Suppressor macrophage treated with lipopolysaccharide for 4 hours (primary cell): ENCODE data around the gene RNU5B-1.

Experiments
- DNase-seq: peaks from one replicate; pipeline ENCODE4 v3.0.0-alpha.2; 2020

The RNU5B-1 gene

GRCh38 chr15:65304381-65305149 is at the start of gene RNU5B-1:
TSS of gene RNU5B-1 (plus strand) at chr15:65304677.
- DNase-seq = peak; percentile 94

GRCh38 chr15:65254758-65255157 is 49.7 kb upstream of the RNU5B-1 start:
- DNase-seq = no peak

DNA sequence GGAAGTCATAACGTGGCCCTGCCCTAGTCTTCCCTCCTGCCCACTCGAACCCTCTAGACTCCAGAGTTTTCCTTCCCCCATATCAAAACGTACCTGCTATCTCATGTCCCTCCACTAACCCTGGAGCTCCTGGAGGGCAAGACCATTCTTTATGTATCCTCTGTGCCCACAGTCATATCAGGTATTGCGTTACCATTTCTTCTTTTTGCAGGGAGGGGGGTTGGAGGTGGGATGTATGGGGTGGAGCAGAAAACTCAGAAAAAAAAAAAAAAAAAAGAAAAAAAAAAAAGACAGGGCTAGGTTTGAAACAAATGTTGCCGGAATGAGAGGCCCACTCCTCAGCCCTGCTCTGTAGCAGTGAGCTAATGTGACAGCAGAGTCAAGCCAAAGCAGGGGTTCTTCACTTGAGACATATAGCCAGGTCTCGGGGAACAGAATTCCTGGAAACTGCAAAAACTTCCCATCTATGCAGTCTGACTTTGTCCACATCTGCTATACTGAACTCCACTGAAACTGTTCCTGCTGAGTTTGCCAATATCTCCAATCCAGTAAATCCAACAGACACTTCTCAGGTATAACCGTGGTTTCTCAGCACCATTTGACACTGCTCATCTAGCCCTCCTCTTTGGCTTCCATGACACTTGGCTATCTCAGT is 48.9 kb upstream of the RNU5B-1 start:
- DNase-seq = no peak

DNA sequence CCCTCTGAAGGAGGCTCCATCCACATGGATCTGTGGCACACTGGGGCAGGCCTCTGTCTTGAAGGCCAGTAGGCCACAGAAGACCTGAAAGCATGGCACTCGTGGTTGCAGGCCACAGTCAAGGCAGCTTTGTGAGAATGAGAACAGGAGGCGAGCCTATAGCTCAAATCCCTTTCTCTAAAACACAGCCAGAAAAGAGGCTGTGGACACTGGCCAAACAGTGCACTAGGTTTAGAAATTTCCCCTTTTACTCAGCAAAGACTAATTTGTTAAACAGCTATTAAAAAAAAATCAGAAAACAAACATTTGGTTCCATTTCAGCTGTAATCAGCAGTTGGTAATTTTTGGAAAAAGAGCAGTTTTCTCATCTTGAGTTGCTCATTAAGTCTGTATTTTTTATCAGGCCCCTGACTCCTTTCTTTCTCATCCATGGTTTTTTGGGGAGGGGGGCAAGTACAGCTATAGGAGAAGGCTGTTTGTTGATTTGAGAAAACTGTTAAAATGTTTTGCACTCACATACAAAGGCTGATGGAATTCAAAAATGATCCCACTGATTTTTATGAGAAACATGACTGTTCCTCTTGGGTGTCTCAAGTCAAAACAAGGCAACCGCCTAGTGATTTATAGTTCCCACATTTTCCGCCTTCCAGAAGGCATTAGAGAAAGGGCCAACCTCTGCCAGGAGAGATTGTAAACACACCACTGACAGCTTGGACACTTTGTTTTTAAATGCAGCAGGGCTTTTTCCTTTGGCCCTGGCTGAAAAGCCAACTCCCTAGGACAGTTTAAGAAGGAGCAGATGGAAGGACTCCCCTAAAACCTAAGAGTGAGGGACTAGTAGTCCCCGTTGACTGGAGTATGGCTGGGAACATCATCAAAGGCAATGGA is 45.9 kb upstream of the RNU5B-1 start:
- no peak for DNase-seq

DNA sequence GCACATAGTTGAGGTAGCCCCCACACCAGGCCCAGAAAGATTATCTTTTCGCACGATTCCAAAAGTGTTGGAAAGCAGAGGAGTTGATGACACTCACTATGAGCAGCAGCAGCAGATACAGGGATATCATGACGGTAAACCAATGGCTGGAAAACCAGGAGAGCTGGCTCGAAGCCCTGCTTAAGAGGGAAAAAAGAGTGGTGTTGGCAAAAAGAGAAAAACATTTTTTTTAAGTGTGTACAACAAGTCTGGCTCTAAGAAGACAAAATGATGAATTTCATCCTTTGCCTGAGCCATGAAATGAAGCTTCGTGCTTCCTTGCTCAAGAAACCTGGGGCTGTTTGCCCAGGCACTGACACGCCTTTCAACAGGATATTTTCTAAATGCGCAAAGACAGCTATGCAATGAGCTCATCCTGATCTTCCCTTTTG is 45.1 kb upstream of the RNU5B-1 start:
- no peak for DNase-seq

DNA sequence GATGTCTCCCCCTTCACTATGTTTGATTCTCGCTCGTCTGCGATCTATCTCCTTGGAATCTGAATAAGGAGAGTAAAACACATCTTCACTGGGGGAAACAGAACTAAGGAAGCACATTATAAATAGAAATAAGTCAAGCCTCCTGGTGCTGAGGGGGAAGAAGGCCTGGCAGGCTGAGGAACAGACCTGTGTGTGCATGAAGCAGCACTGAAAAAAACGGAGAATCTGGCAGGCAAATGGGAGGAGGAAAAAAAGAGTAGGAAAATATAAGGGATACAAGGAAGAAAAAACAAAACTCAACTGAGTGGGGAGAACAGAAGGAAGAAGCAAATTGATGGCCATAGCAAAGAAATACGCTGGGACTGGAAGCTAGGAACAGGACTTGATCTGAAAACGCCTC is 43.5 kb upstream of the RNU5B-1 start:
- DNase-seq = no peak

- no peak for DNase-seq
These were observed 41.2 kb upstream of the RNU5B-1 start for GRCh38 chr15:65263313-65263712.

DNA sequence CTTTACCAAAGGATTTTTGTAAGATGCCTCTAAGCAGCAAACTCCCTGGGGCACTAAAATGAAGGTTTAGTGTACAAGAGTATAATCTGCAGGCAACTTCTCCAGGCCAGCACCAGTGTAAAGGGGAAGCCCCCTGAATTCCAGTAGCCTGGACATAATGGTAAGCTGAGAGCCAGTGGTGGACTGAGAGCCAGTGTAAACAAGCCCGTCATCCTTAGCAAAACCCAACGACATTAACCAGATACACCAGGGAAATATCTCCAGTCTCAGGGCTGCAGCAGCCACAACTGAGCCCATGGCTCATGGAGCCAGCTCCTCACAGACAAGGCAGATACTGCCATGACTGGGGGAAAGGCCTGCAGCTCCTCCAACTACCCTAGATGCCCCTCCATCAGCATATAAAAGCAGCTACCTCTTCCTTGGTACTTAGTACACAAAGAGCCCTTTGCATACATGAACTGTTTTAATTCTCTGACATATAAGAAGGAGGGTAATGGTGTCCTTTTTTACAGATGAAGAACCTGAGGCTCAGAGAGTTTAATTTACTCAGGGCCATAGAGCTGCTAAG is 39.5 kb upstream of the RNU5B-1 start:
- no peak for DNase-seq

DNA sequence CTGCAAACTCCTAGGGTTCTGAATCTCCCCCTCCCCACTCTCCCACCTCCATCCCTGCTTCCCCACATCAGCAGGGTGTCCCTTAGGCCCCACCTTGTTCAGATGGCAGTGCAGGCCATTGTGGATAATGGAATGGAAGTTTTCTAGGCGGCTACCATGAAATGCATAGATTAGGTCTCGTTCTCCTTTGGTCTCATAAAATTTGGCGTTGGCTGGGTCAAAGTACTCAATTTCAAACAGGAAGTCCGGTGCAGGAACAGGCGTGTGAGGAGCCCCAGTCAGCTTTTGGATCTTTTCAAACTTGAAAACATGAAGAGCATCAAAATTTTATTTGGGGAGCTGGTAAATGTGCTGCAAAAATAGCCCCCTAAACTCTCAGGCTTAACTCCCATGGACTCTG is 38.0 kb upstream of the RNU5B-1 start:
- no peak for DNase-seq

DNA sequence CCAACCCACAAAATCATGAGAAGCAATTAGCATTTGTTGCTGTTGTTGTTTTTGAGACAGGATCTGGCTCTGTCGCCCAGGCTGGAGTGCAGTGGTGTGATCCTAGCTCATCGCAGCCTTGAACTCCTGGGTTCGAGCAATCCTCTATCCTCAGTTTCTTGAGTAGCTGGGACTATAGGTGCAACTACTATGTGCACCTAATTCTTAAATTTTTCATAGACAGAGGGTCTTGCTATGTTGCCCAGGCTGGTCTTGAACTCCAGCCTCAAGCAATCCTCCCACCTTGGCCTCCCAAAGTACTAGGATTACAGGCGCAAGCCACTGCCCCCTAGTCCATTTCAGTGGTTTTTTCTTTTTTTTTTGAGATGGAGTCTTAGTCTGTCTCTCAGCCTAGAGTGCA is 36.1 kb upstream of the RNU5B-1 start:
- no peak for DNase-seq

GRCh38 chr15:65270811-65271545 is 33.5 kb upstream of the RNU5B-1 start:
- DNase-seq = peak; percentile 59

- no peak for DNase-seq
These were observed 29.3 kb upstream of the RNU5B-1 start for GRCh38 chr15:65275104-65275727.

DNA sequence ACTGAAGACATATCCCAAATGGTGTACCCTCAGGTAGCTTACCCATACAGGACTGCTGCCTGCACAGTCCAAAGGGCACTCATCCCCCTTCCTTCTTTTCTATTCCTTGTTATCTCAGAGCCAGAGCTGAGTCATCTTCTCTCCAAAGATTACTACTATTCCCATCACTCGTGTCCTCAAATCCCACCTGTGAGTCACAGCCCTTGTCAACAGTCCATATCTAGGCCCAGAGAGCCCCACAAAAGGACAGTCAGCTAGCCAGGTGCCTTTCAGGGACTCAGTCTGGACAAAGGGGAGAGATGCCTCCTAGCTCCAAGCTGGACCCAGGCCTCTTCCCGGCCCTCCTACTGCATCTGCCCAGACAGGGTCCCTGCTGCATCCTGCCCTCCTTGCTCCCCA is 28.8 kb upstream of the RNU5B-1 start:
- DNase-seq = no peak

GRCh38 chr15:65277015-65277414 is 27.5 kb upstream of the RNU5B-1 start:
- DNase-seq = no peak

DNA sequence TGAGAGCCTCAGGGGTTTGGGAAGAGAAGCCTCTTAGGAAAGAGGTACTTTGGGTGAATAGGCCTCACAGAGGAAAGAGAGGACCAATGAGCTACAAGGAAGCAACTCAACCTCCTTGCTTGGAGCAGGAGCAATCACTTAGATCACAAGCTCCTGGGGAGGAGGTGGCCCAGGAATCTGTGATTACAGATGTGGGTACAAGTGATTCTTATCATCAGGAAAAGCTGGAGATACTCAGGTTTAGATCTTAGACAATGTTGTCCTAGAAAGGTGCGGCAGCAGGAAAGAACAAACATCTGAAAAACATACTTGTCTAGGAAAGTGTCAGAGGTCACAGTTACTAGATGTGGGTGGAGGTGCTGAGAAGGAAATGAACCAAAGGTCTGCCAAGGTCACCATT is 26.0 kb upstream of the RNU5B-1 start:
- no peak for DNase-seq

GRCh38 chr15:65285291-65286068 is 19.0 kb upstream of the RNU5B-1 start:
- no peak for DNase-seq

- DNase-seq = peak; percentile 17
These were observed 18.3 kb upstream of the RNU5B-1 start for GRCh38 chr15:65286069-65286703.

DNA sequence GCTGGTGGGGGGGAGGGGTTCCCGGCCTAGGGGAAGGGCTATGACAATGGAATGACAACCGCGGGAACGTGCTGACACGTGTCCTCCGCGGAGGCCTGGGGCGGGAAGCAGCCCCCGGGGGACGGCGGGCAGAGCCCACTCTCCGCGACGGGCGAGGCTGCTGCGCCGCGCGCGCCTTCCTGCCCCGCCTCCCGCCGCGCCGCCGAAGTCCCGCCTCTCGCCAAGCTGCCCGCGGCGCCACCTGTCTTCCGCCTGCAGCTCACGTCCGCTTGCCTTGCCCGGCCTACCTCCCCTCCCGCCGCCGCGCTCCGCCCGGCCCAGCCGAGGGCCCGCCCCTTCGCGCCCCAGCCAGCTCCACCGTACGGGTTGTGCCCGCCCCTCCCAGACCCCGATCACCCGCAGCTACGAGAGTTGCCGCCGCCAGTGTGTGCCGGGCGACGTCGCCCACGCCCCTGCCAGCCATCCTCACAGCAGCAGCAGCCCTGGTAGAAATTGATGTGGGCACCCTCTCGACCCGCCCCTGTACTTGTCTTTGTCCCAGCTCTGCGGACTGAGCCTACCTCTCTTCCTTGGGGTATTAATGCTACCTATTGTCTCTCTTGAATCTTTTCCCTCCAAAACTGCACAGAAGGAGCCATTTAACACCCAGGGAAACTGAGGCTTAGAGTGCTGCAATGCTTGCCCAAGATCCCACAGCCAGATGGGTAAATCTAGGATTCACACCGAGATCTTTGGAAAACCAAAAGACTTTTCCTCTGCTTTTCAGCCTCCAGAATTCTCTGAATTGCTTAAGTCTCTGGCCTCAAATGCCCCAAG is 17.6 kb upstream of the RNU5B-1 start, which contains the start of gene PARP16:
Gene PARP16, minus strand, starts transcription at position 180 of the 816 bp plus-strand sequence. CDS start 457 bp downstream, outside the sequence.
- DNase-seq = peak; percentile 82

- peak; percentile 46 for DNase-seq
These were observed 17.0 kb upstream of the RNU5B-1 start for GRCh38 chr15:65287520-65287855.
